Measurements from ENCODE around the gene RPS6KA5.
"Not testable (repeated sequence)": the region's sequence is repeated elsewhere in the genome, so short reads cannot be mapped to it uniquely, and the experiment has no call there.

Gene RPS6KA5

DNA sequence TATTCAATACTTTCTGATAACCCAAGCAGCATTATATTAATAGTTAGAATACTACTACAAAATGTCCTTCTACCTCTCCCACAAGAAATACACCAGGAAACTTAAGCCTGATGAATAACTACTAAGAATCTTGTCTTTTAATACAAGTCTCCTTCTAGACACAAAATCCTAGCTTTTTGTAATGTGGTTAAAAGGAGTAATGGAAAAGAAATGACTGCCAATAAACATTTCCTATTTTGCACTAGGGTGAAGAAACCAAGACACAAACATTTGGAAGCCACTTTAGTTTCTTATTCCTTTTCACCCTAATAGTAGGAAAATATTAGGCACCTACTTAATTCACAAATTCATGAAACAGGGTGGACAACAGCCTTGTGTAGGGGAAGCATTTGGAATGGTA is 192.9 kb downstream of the RPS6KA5 start:
- no peak for DNase-seq (ENCODE audit: low spot score)

- DNase-seq (ENCODE audit: low spot score) = no peak
Observed at GRCh38 chr14:90866833-90867232, 193.6 kb downstream of the RPS6KA5 start.

- no peak for DNase-seq (ENCODE audit: low spot score)
Observed at GRCh38 chr14:90864741-90865140, 195.7 kb downstream of the RPS6KA5 start.

DNA sequence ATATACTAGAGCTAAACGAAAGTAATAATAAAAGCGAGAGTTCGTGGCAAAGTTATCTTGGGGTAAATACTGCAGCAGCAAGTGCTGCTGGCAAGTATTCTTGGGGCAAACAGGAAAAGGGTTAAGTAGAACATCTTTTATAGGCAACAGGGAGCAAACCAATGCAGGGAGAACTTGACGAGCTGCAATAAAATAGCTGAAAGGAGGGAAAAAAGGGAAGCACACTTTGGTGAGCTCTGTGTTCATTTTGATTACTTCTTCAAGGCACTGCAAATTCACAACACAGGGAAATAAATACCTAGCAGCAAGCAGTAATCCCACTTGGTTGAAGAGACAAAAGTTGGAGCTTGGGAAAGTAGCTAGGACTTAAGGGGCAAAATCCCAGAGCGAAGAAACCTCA is 201.9 kb downstream of the RPS6KA5 start:
- DNase-seq (ENCODE audit: low spot score) = no peak

- DNase-seq (ENCODE audit: low spot score) = no peak
Observed at GRCh38 chr14:90857866-90858265, 202.6 kb downstream of the RPS6KA5 start.

- DNase-seq (ENCODE audit: low spot score) = not testable (repeated sequence)
Observed at GRCh38 chr14:90856115-90856514, 204.3 kb downstream of the RPS6KA5 start.

- DNase-seq (ENCODE audit: low spot score) = no peak
Observed at GRCh38 chr14:90853116-90853515, 207.3 kb downstream of the RPS6KA5 start.

- no peak for DNase-seq (ENCODE audit: low spot score)
Observed at GRCh38 chr14:90851327-90852036, 209.0 kb downstream of the RPS6KA5 start.

DNA sequence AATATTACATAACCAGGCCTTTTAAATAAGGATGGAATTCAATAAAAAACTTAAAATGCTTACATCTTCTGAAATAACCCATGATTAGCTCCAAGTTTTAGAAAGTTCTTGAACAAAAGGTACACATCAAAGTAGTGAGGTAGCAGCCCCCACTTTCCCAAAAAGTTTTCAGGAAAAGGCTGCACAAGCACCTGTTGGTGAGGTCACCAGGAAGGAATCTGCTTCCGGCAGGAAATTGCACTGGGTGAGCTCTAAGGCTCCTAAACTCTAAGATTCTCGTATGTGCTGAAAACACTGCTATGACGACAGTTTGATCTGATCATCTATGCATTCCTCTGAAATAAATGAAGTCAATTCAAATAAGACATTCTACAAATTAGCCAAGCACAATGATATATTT is 210.0 kb downstream of the RPS6KA5 start:
- no peak for DNase-seq (ENCODE audit: low spot score)

DNA sequence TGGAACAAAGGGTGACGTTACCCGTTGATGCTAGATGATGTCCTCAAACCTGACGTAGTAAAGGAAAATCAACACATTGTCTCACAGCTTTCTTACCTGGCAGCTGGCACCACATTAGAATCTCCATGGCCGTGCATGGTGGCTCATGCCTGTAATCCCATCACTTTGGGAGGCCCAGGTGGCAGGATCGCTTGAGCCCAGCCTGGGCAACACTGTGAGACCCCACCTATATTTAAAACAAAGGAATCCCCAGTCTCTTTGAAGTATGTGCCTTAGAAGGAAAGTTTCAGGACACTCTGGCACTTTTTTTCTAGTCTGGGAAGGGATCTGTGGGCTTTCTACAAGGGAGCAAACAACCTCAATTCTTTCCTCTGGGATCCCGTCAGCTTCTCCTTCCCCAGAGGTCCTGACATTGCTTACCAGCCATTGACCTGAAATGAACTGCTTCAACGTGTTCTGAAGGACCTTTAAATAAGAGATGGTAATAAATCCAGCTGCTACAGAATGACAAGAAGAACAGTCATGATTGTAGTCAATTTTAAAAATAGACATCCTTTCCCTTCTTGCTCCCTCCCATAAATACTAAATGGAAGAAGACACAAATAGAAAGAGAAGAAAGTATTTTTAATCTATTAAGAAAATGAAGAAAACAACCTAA is 210.5 kb downstream of the RPS6KA5 start:
- no peak for DNase-seq (ENCODE audit: low spot score)

GRCh38 chr14:90848944-90849731 is 211.3 kb downstream of the RPS6KA5 start:
- DNase-seq (ENCODE audit: low spot score) = no peak

DNA sequence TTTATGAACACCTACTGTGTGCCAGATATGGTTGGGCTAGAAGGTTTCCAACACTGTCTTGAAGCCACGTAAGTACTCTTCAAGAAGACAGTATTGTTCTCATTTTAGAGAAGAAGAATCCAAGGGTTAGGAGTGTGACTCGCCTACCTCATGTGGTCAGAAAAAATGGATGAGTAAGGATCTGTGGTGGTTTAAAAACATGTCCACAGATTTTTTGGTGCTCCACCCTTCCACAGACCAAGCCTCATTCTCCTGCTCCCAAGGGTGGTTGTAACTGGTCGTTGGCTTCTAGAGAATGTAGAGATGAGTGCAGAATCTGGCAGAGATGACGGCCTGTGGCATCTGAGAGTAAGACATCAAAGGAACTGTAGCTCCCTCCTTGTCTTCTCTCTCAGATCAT is 213.9 kb downstream of the RPS6KA5 start:
- no peak for DNase-seq (ENCODE audit: low spot score)

GRCh38 chr14:90844321-90844720 is 216.1 kb downstream of the RPS6KA5 start:
- DNase-seq (ENCODE audit: low spot score) = no peak

GRCh38 chr14:90842726-90843125 is 217.7 kb downstream of the RPS6KA5 start:
- no peak for DNase-seq (ENCODE audit: low spot score)

DNA sequence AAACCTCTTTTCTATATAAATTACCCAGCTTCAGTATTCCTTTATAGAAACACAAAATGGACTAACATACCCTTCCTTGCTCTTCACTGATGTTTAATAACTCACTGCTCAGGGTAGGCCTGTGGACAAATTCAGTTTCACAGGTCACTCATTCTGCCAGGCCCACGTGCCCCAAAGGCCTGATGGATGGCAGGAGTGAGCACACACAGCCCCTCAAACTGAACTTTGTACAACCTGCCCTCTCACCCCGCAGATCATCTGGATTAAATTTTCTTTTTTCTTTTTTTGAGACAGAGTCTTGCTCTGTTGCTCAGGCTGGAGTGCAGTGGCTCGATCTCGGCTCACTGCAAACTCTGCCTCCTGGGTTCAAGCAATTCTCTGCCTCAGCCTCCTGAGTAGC is 219.8 kb downstream of the RPS6KA5 start:
- DNase-seq (ENCODE audit: low spot score) = not testable (repeated sequence)

DNA sequence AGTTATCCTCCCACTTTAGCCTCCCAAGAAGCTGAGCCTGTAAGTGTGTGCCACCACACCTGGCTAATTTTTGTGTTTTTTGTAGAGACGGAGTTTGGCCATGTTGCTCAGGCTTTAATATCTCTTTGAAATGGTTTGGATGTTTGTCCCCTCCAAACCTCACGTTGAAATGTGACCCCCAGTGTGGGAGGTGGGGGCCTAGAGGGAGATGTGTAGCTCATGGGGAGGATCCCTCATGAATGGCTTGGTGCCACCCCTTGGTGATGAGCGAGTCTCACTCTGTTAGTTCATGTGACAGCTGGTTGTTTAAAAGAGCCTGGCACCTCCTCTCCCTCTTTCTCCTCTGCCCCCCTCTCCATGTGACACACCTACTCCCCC is 220.6 kb downstream of the RPS6KA5 start:
- DNase-seq (ENCODE audit: low spot score) = no peak

DNA sequence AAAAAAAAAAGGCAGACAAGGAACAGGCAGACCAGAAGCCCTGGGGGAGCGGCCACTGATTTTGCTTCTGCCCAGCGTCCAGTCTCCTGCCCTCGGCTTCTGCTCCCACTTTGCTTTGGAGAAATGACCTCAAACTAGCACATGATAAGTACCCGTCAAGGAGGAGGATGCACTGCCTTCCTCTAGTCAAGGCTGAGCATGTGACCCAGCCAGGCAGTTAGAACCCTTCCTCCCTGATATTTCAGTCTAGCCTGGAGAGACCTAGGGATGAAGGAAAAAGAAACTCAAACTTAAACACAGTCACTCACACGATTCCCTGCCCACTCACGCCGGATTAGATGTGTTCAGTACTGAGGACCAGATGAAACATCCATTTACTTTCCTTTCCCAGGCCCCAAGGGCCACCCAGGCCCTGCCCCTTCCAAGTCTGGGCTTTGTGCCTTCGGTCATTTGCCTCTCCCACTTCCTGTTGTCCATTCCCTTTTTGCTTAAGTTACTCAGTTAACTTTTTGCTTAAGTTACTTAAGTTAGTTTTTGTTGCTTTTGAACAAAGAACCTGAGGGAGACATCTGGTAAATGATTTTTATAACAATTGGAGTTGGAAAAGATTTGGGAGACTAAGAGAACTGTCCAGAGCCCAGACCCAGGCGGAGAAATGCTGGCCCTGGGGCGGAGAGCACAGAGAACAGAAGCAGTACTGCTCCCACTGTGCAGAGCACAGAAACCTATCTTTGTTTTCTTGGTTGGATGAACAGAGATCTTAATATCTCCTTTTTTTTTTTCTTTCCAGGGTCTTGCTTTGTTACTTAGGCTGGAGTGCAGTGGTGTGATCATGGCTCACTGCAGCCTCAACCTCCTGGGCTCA is 221.2 kb downstream of the RPS6KA5 start:
- no peak for DNase-seq (ENCODE audit: low spot score)

DNA sequence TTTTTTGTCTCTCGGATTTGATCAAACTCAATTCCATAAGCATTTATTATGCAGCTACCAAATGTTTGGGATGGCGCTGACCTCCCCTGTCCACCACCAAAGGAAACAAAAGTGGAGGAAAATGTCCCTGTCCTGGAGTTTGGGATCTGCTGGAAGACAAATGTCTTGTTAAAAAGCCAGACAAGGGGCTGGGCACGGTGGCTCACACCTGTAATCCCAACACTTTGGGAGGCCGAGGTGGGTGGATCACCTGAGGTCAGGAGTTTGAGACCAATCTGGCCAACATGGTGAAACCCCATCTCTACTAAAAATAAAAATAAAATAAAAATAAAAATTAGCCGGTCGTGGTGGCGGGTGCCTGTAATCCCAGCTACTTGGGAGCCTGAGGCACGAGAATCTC is 221.9 kb downstream of the RPS6KA5 start:
- not testable (repeated sequence) for DNase-seq (ENCODE audit: low spot score)

DNA sequence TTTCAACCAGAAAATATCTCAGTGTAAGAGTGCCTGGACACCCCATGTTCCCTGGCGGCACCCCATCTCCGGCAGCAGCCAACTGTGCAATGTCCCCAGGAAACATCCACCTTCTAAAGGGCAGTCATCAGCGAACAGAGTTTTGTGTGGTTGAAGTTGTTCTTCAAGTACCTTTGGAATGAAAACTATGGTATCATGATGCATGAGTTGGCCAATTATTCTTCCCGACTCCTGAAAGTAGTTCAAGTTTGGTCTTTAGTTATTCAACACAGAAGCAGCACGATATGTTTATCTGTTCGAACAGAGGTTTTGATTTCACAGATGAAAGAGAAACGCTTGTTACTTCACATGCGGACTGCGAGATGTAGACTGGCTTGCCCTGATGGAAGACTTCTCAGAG is 223.1 kb downstream of the RPS6KA5 start:
- no peak for DNase-seq (ENCODE audit: low spot score)

- DNase-seq (ENCODE audit: low spot score) = no peak
Observed at GRCh38 chr14:90836692-90837063, 223.8 kb downstream of the RPS6KA5 start.

DNA sequence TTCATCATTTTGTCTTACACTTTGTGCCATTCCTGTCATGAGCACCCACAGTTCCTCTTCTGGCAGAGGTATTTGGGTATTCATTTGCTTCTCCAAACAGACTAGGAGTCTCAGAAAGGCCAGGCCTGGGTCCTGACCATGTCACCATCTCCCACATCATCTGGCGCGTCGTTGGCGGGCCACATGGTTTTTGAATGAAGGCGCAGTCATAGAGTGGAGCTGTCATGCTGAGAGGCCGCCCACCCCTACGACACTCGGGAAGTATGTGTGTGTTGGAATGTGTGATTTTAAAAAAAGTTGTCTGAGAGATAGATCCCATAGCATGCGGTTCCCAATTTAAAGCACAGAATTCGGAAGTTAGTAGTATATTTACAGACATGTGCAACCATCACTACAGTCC is 228.6 kb downstream of the RPS6KA5 start:
- no peak for DNase-seq (ENCODE audit: low spot score)

Measured in CD4-positive, alpha-beta T cell treated with Interleukin-6 at 100 ng/mL for 8 hours (primary cell).